ENCODE data around the gene CHMP4A. TPM values are rescaled to one million over a fixed set of nuclear protein-coding genes. Genes with fewer than 3 reads are reported as not detected.
A peak's percentile ranks its signal among the peaks of the same experiment; 100 is the strongest.

CHMP4A gene, protein sequence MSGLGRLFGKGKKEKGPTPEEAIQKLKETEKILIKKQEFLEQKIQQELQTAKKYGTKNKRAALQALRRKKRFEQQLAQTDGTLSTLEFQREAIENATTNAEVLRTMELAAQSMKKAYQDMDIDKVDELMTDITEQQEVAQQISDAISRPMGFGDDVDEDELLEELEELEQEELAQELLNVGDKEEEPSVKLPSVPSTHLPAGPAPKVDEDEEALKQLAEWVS
- 102 and 103 TPM in 2 replicates for total RNA-seq
- 112 TPM for total RNA-seq (2013)
- 91.2 and 95.1 TPM in 2 replicates for polyA plus RNA-seq
- 37.2 and 51.2 TPM in 2 replicates for polyA minus RNA-seq

- POLR2A ChIA-PET = interaction anchor here (0.5 to 5.3 kb wide), 20 partner anchors 10 to 218 kb away, joined by 3 to 64 read pairs (median 4); partner anchors contain the start of genes CBLN3, DCAF11, EMC9 and GMPR2
- Mint-ChIP-seq H3K27me3 (no peaks in the 10 kb centered on the region), H3K27ac (peak within 1 kb of the TSS; percentile 98), H3K9me3 (ENCODE audit: insufficient read depth) (no peaks in the 10 kb centered on the region), H3K4me3 (peak within 1 kb of the TSS; percentile 93), H3K4me1 (peaks cover 43% of the 10 kb centered on the region)
- intact Hi-C loops (cut with micrococcal nuclease) = loop anchor here (1.0 to 10.0 kb wide), 10 partner anchors 18 to 658 kb away; partner anchors contain the start of genes DCAF11, DHRS1, EMC9 and GMPR2
- H3K4me2 ChIP-seq (replicated peaks; ENCODE audit: low read depth, low read length, poor library complexity, severe bottlenecking) = peak within 1 kb of the TSS; percentile 73
- H3K9me3 ChIP-seq (ENCODE audit: control extremely low read depth in 1 of 3, control insufficient read depth in 2 of 3, insufficient read depth in 1 of 3, low read length in 2 of 3) = no peaks in the 10 kb centered on the region
- peaks cover 32 to 33% of the 10 kb centered on the region in 2 donors for H3K4me1 ChIP-seq (ENCODE audit: control insufficient read depth in 2 of 2, insufficient read depth in 2 of 2, low read length in 2 of 2)
- ATAC-seq (ENCODE audit: low read depth) = peak; percentile 77
- peak within 1 kb of the TSS; percentile 62 to 89 (median 84) for H3K4me3 ChIP-seq (ENCODE audit: control extremely low read depth in 1 of 5, extremely low read depth in 1 of 5, insufficient read depth in 1 of 5, low read depth in 2 of 5, low read length in 4 of 5)
- H3K27me3 ChIP-seq (replicated peaks in 1 of 4; ENCODE audit: control extremely low read depth in 1 of 4, control insufficient read depth in 3 of 4, insufficient read depth in 4 of 4, low read length in 3 of 4) = no peaks in the 10 kb centered on the region
- WGBS (ENCODE audit: insufficient coverage) = under 1% methylated on average over 46 of the region's 53 CpGs
- peaks cover 4 to 40% of the 10 kb centered on the region in 2 experiments for H3K36me3 ChIP-seq (replicated peaks in 1 of 2; ENCODE audit: control extremely low read depth in 1 of 2, control insufficient read depth in 1 of 2, extremely low read depth in 1 of 2, insufficient read depth in 2 of 2, low read length in 1 of 2)
- peaks cover 70% of the 10 kb centered on the region for H3K79me2 ChIP-seq (ENCODE audit: control insufficient read depth, insufficient read depth, low read length)
- H4K20me1 ChIP-seq (ENCODE audit: control insufficient read depth, insufficient read depth, low read length, poor library complexity, severe bottlenecking) = no peaks in the 10 kb centered on the region
- peak within 1 kb of the TSS; percentile 93 to 98 for H3K27ac ChIP-seq (ENCODE audit: low read length in 2 of 2)
- H3K9ac ChIP-seq (ENCODE audit: low read length) = peak within 1 kb of the TSS; percentile 96
- peak within 1 kb of the TSS; percentile 77 for H2AFZ ChIP-seq (ENCODE audit: insufficient read depth, low read depth, low read length, poor library complexity, severe bottlenecking)
- CTCF ChIA-PET = interaction anchor here (0.7 to 4.2 kb wide), 16 partner anchors 9 to 223 kb away, joined by 3 to 24 read pairs (median 4); partner anchors contain the start of genes CBLN3, CIDEB, DHRS1 and IPO4
- TF ChIP-seq CTCF (IDR thresholded peaks at IDR 0.05) (peak; percentile 3), EZH2 (IDR thresholded peaks at IDR 0.05; ENCODE audit: borderline replicate concordance, insufficient read depth, low read depth, low read length, poor library complexity, severe bottlenecking) (no peak)
- DNase-seq = peak; percentile 97
These were observed at the start of gene CHMP4A for GRCh38 chr14:24212924-24213865. TSS of gene CHMP4A (minus strand) at chr14:24213488. CDS start at chr14:24213439, 49 bp downstream.

All from B cell (primary cell).